ENCODE measurements around the gene ENDOG.
"Not testable (repeated sequence)": the region's sequence is repeated elsewhere in the genome, so short reads cannot be mapped to it uniquely, and the experiment has no call there.

ENDOG gene

DNA sequence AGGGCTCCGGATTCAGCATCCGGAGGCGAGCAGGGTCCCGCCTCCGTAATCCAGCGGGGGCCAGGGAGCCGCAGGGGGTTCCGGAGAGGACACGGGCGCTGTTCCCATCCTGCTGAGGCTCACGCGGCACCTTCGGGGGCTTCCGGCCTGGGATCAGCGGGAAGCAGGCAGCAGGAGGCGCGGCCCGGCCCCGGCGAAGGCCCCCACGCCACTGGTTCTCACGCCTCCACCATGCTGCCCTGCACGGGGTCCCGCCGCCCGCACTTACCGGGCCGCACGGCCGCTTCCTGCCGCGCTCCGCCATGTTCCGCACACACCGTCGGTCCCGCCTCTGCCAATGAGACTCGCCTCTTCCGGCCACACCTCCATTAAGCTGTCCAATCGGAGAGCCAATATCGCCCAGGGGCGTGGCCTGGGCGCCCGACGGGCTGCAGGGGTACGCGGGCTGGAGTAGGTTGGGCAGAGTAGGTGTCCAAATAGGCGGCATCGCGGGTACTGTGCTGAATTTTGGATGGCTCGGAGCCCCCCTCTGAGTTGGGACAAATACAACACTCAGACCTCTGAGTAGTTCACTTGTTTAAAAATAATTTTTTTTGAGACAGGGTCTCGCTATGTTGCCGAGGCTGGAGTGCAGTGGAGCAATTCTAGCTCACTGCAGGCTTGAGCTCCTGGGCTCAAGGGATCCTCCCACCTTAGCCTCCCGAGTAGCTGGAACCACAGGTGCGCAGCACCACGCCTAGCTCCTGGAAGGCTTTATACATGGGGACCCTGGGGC, 11.4 kb downstream of the ENDOG start, which contains the start of gene SPOUT1:
SPOUT1 (minus strand) TSS at position 318 of the 775 bp plus-strand sequence; CDS start at position 304, 14 bp downstream.
- DNase-seq = peak; percentile 91 to 93

DNA sequence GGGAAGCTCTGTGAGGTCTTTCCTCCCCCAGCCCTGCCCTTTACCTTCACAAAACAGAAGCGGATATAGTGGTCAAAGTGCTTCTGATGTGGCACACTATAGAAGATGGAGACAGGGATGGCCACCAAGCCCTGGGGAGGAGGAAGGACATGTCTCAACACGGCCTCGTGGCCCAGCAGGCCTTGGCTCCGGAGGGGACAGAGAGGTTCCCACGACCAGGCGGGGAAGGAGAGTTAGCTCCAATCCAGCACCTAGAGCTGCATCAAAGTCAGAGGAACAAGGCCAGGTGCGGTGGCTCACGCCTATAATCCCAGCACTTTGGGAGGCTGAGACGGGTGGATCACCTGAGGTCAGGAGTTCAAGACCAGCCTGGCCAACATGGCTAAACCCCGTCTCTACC, 15.4 kb downstream of the ENDOG start:
- no peak for DNase-seq

DNA sequence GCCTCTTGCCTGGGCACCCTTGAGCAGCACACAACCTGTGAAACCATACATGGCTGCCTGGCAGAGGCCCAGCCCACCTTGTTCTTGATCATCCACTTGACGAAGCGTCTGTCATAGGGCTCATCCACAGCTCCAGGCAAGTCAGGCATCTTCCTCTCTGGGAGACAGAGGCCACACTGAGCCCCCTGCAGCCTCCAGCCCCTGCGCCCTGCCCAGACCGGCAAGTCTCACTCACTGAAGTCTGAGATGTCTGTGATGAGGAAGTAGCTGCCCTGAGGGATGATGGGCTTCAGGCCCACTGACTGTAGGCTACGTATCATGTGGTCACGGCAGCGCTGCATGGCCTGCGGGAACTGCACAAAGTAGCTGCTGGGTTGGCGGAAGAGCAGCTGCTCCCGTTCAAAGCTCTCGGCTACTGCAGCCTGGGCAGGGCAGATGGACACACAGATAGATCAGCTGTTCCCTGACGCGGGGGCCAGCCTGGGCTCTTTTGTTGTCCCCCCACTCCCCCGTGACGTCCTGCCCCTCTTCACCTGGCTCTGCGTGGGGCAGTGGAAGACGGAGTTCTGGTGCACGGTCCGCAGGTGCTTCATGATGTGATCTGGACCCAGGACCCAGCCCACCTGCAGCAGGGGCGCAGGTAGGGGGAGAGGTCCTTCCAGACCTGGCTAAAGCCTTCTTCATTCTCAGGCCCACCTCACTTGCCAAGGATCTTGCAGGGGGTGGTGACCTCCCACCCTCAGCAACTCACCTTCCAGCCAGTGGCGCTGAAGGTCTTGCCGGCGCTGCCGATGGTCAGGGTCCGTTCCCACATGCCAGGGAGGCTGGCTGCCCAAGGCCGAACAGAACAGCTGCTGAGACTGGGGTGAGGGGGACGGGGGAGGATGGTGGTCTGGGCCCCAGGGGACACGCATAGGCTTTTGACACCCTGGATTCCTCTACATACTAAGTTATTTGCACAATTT, 17.2 kb downstream of the ENDOG start:
- DNase-seq = no peak

DNA sequence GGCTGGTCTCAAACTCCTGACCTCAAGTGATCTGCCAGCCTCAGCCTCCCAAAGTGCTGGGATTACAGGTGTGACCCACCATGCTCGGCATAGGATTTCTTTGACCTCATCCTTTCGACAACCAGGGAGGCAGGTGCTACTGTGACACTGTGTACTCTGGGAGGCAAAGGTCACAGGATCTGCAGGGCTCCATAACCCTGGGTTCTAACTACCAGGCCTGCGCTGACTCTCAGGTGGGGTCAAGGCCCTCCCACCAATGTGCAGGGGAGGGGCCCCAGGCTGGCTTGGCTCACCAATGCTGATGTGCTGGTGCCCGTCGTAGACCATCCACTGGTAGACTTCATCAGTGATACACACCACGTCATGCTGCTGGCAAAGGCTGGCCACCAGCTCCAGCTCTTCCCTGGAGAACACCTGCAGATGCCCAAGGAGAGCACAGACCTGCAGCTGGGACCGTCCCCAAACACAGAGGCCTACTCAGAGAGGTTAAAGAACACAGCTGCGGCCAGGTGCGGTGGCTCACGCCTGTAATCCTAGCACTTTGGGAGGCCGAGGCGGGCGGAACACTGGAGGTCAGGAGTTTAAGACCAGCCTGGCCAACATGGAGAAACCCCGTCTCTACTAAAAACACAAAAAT, 18.3 kb downstream of the ENDOG start:
- no peak for DNase-seq

DNA sequence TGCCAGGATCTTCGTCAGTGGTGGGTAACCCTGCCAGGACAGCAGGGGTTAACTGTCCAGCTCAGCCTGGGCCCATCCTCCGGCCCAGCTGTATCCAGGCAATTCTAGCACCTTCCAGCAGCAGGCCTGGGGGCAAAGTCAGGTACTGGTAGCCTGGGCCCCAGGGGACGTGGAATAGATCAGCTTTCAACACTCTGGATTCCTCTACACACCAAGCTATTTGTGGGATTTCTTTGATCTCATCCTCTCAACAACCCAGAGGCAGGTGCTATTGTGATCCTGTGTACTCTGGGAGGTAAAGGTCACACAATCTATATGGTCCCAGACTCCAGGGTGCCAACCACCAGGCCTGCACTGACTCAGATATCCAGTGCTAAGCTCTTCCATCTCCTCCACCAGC, 20.0 kb downstream of the ENDOG start:
- DNase-seq = no peak

DNA sequence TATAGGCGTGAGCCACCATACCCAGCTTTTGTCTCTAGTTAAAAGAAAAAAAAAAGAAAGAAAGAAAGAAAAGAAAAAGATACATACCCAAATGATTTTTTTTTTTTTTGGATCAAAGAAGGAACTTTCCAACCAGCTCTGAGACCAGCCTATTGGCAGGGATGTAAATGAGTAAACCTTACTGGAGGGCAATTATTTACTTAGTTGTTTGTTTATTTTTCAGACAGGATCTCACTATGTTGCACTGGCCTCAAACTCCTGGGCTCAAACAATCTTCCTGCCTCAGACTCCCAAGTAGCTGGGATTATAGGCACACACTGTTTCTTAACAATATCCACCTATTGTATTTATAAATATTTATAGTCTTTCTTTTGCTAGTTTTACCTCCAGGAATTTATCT, 22.2 kb downstream of the ENDOG start:
- no peak for DNase-seq

DNA sequence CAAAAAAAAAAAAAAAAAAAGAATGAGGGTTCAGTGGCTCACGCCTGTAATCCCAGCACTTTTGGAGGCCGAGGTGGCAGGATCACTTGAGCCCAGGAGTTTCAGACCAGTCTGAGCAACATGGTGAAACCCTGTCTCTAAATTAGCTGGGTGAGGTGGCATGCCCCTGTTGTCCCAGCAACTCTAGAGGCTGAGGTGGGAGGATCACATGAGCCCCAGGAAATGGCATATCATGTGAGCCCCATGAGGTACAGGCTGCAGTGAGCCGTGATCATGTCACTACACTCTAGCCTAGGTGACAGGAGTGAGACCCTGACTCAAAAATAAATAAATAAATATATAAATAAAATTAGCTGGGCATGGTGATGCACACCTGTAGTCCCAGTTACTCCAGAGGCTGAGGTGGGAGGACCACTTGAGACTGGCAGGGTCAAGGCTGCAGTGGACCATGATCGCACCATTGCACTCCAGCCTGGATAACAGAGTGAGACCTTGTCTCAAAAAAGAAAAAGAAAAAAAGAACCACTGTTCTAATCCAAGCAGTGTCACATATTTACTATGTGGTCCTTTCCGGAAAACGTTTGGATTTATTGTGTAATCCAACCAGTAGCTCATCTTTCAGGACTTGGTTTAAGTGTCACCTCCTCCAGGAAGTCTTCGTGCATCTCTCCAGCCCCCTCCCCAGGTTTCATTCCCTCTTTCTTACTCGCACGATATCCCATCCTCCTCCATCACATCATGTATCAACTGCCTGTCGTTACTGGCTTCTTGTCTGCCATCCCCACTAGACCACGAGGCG, 23.6 kb downstream of the ENDOG start:
- DNase-seq = no peak

DNA sequence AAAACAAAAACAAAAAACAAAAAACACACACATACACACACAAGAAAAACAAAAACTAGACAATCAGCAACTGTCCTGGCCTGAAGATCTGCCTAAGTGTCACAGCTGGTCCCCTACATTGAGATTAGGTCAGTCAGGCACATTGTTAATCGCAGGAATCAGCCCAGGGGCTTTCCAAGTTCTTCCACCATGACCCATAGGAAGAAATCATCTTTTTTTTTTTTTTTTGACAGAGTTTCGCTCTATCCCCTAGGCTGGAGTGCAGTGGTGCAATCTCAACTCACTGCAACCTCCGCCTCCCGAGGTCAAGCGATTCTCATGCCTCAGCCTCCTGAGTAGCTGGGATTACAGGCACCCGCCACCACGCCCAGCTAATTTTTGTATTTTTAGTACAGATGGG, 24.9 kb downstream of the ENDOG start:
- DNase-seq = not testable (repeated sequence)

DNA sequence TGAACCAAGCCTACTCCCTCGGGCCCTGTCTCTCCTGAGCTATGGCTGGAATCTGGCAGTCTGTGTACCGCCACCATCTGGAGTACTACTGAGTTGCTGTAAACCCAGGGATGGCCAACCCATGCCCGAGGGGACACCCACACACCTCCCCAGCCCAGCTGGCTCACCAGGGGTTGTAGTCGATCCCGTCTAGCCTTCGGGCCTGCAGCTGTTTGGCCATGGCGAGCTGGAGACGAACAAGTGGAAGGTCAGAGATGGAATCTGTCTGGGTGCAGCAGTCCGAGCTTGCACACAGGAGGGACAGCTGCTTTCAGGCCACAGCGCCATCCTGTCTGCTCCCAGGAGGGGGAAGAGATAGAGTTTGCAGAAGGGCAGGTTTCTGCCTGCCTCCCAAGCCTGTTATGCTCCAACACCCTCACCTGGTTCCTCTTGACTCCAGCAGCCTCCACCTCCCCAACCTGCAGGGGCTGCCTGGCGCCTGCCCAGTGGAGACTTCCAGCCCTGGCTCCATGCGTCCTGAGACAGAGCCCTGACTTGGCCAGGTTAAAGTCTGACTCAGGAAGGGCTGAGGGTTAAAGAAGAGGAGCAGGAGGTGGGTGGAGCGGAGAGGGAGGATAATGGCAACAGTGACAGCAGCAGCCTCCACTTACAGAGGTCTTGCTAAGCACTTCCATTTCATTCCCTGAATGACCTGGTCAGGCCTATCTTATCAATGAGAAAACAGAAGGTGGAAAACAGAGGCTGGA, 27.1 kb downstream of the ENDOG start:
- no peak for DNase-seq

DNA sequence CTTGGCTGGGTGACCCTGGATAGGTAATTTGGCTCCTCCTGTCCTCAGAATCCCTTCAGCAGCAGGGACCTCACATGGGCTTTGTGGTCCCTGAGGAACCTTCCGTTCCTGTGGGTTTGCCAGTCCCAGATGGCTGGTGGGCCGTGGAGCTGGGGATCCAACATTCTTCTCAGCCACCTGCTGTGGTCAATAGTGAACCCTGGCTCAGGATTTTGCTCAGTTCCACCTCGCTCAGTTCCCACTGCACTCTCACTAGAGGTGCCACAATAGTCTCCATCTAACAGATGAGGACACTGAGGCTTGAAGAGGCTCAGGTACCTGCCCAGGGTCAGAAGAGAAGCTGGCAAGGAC, 28.4 kb downstream of the ENDOG start:
- no peak for DNase-seq

DNA sequence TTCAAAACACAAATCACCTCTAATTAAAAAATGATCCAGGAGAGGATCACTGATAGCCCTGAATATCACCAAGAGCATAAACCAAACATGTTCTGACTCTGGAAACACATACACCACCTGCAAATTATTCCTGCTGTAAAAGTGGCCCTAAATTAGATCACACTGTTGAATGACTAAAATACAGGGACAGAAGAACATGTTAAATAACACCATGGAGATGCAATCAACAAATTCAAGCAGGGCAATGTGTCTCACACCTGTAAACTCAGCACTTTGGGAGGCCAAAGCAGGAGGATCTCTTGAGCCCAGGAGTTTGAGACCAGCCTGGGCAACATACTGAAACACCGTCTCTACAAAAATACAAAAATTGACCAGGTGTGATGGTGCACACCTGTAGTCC, 29.5 kb downstream of the ENDOG start:
- no peak for DNase-seq

DNA sequence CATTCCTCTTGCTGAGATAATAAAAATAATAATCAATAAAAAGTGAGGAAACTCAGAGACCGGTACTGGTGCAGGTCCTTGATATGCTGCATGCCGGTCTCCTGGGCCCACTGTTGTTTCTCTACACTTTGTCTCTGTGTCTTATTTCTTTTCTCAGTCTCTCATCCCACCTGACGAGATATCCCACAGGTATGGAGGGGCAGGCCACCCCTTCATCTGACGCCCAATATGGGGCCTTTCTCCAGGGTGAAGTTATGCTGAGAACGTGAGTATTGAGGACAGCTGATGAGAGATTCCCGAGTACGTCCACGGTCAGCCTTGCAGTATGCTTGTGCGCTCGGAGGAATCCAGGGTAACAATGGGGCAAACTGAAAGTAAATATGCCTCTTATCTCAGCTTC, 32.7 kb downstream of the ENDOG start:
- DNase-seq = not testable (repeated sequence)

DNA sequence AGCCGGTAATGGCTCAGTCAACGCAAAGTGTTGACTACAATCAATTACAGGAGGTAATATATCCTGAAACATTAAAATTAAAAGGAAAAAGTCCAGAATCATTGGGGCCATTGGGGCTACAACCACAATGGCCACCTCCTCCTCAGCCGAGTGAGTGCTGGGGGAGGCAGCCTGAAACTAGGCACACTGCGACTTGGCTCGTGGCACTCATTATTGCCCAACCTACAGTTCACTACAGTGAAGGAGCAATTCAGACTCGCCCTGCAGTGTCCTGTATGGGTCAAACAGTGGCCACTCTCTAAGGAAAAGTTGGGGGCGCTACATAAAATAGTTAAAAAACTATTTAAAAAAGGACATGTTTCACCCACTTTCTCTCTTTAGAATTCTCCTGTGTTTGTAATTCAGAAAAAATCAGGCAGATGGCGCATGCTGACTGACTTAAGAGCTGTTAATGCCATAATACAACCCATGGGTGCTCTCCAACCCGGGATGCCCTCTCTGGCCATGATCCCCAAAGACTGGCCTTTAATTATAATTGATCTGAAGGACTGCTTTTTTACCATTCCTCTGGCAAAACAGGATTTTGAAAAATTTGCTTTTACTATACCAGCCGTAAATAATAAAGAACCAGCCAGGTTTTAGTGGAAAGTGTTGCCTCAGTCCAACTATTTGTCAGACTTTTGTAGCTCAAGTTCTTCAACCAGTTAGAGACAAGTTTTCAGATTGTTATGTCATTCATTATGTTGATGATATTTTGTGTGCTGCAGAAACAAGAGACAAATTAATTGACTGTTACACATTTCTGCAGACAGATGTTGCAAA, 33.7 kb downstream of the ENDOG start:
- not testable (repeated sequence) for DNase-seq

DNA sequence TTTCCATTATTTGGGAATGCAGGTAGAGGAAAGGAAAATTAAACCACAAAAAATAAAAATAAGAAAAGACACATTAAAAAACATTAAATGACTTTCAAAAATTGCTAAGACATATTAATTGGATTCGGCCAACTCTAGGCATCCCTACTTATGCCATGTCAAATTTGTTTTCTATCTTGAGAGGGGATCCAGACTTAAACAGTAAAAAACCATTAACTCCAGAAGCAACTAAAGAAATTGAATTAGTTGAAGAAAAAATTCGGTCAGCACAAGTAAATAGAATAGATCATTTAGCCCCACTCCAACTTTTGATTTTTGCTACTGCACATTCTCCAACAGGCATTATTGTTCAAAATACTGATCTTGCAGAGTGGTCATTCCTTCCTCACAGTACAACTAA, 34.3 kb downstream of the ENDOG start:
- DNase-seq = not testable (repeated sequence)

DNA sequence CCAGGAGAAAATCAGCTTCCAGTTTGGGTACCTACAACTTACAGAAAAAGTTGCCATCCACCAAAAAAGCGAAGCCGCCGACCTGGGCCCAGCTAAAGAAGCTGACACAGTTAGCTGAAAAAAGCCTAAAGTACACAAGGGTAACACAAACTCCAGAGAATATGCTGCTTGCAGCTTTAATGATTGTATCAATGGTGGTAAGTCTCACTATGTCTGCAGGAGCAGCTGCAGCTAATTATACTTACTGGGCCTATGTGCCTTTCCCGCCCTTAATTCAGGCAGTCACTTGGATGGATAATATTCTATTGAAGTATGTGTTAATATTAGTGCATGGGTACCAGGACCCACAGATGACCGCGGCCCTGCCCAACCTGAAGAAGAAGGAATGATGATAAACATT, 36.2 kb downstream of the ENDOG start:
- DNase-seq = not testable (repeated sequence)

DNA sequence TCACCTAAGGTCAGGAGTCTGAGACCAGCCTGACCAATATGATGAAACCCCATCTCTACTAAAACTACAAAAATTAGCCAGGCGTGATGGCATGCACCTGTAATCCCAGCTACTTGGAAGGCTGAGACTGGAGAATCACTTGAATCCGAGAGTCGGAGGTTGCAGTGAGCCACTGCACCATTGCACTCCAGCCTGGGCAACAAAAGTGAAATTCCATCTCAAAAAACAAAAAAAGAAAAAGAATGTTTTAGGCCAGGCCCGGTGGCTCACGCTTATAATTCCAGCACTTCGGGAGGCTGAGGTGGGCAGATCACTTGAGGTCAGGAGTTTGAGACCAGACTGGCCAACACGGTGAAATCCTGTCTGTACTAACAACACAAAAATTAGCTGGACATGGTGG, 40.2 kb downstream of the ENDOG start:
- DNase-seq = not testable (repeated sequence)

DNA sequence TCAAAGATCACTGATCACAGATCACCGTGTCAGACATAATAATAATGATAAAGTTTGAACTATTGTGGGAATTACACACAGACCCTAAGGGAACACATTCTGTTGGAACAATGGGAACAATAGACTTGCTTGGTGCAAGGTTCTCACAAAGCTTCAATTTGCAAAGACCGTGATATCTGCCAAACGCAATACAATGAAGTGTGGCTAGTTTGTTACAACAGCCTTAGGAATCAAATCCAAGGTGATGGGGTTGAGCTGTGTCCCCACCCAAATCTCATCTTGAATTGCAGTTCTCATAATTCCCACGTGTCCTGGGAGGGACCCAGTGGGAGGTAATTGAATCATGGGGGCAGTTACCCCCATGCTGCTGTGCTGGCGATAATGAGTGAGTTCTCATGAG, 42.6 kb downstream of the ENDOG start:
- DNase-seq = no peak

DNA sequence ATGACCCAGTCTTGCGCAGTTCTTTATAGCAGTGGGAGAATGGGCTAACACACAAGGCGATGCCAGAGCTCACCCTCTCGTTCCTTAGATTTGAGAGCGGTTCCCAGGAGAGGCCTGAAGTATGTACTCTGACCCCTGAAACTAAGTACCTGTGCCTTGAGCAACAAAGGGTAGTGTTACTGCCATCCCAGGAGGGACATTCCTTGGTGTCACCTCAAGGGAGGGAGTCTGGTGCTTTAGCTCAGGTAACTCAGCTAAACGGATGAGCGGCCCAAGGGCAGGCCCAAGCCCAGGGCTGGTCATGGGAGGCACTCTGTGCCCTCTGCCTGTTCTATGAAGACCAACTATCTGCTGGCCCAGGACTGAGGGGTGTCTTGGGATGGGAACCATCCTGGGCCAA, 43.2 kb downstream of the ENDOG start:
- DNase-seq = no peak

DNA sequence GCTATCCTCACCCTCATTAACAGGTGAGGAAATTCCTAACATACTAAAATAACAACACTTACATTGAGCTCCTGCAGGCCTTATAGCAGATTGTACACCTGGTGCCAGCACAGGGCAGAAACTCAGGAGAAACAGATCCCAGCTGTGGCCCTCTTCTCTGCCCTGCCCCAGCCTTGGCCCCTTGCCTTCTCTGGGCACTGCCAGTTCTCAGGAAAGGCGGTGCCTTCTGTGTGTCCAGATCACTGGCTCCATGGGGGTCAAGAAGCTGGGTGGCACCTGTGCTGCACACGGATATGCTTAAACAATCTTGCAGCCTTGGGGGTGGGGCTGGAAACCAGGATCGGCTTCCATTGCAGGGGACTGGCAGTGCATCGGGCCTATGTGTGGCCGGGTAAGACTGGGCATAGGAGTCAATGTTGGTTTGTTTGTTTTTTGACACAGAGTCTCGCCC, 44.1 kb downstream of the ENDOG start:
- no peak for DNase-seq

DNA sequence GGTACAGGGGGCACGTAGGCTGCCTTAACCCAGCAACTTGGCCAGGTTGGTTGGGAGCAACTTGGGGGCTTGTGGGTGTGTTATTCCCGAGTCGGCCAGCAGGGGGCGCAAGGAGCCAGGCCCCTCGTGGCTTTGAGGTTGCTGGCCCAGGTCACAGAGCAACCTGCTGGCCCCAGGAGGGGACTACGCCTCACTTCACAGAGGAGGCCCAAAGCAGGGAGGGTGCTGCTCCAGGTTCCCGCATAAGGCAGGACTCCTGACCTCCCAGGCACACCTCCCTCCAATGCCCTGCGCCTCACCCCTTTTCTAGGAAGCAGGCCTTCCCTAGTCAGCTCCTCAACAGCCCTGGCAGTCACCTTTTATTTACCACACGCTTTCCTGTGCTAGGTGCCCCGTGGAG, 45.3 kb downstream of the ENDOG start:
- DNase-seq = peak; percentile 80 to 84

Measured in activated CD4-positive, alpha-beta T cell treated with anti-CD3 and anti-CD28 coated beads for 4 hours (primary cell).